Activated CD4-positive, CD25-positive, alpha-beta regulatory T cell treated with anti-CD3 and anti-CD28 coated beads, Interleukin-2, amount 50 U/mL, for 72 hours (primary cell): ENCODE results near the gene VAMP4.

Source experiments
- DNase-seq: peaks from one replicate; pipeline ENCODE4 v3.0.0; 2021

Gene VAMP4, protein sequence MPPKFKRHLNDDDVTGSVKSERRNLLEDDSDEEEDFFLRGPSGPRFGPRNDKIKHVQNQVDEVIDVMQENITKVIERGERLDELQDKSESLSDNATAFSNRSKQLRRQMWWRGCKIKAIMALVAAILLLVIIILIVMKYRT

DNA sequence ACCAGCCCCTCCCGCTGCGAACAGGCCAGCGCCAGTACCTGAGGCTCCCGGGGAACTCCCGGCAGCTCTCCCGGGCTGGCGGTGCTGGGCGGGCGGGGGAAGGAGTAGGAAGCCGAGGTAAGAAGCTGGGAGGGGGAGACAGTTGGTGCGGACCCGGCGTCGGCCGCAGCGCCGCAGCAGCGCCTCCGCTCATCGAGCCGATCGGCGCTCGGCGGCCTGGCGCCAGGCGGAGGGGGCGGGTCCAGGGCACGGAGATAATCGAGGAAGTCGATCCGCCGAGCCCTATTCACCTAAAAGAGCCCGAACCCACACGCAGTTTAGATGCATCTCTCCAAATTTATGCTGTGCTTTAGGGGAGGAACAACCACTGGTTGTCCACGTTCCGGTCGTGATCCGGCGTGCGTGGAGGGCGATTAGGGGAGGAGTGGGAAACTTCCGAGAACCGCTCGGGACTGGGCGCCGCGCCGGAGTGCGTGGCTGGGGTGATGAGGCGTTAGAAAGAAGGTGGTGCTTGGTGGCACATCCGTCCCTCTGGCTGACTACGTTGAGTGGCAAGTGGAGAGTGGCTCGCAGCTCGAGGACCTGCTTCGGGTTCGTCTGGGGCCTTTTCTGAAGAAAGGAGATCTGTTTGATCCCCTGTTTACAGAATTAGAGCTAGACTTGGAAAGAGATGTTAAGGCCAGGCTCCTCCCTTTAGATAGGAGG is at the start of gene VAMP4:
TSS of gene VAMP4 (minus strand) at position 194 of the 705 bp plus-strand sequence. CDS start 3,651 bp downstream, outside the sequence.
- DNase-seq = peak; percentile 85

DNA sequence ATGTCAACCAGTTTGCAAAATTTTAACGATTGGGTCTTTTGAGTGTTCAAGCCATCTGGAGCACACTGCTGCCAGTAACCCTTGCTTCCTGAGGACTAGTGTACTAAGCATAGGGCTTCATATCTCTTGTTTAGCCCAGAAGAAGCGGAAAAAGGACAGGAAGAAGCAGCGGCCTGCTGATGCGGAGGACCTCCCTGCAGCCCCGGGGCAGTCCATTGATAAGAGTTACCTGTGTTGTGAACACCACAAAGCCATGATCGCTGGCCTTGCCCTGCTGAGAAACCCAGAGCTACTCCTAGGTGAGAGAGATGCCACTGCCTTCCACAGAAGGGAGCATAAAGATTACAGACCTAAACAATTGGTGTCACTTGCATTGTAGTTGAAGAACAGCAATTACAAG is 48.5 kb upstream of the VAMP4 start:
- DNase-seq = no peak

DNA sequence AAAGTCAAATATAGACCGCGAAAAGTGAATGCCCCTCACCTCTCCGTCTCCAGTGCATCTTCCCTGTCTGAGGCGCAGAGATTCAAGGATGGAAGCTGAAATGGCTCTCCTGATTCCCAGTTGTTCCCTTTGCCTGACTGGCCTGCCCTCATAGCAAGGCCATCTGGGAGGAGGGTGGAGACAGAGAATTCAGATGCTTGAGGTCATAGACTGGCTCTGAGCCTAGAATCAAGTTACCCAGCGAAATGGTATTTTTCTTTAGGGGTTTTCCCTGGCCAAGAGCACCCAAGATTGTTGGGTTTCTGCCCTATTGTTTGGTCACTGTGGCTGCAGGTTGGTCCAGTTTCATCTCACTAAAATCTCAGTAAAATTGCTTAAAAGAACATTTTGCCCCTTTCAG is 46.8 kb upstream of the VAMP4 start:
- DNase-seq = no peak

DNA sequence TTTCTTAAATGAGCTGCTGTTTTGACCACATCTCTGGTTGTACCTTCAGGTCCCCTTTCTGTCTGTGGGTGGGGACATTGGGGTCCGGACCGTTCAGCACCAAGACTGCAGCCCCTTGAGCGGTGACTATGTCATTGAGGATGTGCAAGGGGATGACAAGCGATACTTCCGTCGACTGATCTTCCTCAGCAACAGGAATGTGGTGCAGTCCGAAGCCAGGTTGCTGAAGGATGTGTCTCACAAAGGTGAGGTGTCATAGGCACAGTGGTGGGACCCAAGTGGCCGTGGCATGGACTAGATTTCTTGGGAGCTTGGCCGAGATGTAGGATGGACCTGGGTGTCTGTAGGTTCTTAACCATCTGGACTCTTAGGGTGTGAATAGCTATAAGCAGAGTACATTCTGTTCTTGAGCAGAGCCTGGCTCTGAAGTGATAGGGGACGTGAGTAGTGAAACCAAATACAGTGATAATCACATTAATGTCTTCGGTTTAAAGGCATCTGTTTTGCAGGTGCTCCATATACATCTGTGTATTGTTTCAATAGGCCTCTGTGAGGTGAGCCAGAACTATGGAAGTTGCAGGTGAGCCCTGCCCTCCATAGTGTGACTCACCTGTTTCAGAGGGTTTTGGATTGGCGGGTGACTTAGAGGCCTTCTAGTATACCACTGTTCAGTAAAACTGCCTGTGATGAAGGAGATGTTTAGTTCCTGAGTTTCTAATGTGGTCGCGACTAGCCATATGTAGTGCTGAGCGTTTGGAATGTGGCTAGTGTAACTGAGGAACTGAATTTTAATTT is 46.0 kb upstream of the VAMP4 start:
- no peak for DNase-seq

DNA sequence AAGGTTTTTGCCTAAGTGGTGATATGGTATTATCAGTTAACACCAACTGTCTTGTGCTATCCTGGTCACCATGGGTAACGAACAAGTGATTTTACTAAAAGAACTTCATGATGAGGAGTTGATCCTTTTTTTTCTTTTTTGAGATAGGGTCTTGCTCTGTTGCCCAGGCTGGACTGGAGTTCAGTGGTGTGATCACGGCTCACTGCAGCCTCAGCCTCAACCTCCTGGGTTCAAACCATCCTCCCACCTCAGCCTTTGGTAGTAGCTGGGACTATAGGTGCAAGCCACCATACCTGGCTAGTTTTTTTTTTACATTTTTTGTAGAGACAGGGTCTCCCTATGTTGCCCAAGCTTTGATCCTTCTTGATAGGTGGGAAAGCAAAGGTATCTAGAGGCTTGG is 44.7 kb upstream of the VAMP4 start:
- no peak for DNase-seq

DNA sequence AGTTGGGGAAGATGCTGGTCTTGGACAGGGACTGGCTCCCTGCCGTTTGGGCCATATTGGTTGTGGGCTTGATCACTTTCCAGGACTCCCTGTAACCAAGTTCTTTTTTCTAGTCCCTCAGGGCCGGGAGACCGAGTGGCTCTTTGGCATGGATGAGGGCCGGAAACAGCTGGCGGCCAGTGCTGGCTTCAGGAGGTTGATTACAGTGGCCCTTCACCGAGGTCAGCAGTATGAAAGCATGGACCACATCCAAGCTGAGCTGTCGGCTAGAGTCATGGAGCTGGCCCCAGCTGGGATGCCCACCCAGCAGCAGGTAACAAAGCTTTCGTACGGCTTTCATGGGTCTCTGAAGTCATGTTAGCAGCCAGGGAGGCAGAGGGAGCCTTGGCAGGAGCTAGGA is 43.9 kb upstream of the VAMP4 start:
- DNase-seq = no peak

DNA sequence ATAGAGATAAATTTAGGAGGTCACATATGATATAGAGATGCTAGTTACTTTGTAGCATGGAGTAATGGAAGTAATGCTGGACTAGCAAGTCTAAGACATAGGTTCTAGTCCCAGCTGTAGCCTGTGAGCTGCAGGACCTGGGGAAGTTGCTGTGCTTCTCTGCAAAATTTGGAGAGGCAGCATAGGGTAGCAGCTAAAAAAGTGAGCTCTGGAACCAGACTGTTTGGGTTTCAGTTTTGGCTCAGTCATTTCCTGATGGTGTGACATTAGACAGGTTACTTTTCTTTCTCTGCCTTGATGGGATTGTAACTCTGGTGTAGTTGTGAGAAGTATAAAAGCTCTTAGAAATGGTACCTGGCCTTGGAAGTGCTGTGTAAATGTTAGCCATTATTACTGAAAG is 42.9 kb upstream of the VAMP4 start:
- no peak for DNase-seq

DNA sequence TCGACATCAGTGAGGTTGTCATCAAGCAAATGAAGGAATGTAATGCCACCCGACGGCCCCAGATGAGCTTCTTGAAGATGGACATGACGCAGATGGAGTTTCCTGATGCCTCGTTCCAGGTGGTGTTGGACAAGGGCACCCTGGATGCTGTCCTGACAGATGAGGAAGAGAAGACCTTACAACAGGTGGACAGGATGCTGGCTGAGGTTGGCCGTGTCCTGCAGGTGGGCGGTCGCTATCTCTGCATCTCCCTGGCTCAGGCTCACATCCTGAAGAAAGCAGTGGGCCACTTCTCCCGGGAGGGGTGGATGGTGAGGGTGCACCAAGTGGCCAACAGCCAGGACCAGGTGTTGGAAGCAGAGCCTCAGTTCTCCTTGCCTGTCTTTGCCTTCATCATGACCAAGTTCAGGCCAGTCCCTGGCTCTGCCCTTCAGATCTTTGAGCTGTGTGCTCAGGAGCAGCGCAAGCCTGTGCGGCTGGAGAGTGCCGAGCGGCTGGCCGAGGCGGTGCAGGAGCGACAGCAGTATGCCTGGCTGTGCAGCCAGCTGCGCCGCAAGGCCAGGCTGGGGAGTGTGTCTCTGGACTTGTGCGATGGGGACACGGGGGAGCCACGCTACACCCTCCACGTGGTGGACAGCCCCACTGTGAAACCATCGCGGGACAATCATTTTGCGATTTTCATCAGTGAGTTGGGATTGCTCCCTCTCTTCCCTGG is 42.1 kb upstream of the VAMP4 start:
- DNase-seq = no peak

DNA sequence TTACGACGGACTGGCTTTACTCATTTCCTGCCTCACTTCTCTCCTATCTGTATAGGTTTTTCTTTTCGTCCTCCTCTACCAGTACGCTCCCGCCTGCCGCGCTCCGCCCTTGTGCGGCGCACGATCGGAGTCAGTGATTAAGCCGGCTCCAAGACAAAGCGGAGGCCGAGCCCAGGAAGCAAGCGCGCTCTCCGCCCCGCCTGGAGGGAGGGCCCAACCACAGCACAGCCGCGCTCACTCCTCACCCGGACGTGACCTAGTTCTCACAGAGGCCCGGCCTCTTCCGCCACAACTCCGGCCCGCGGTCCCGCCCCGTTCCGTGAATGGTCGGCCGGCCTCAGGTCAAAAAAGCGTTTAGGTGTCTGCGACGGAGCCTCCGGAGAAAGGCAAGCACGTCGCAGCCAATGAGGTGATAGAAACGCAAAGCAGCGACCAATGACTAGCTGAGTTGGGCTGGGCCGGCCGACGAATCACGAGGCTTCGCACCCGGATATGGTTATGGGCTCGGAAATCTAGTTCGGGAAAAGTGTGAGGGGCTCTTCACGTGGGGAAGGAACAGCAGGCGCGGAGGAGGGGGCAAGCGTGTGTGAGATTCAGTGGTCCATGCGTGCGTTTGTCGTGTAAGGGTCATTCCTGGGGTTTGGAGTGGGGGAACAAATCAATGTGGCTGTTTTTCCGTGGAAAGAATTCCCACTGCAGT is 39.5 kb upstream of the VAMP4 start, which contains the start of gene METTL13:
TSS of gene METTL13 (plus strand) at position 485 of the 700 bp plus-strand sequence. CDS start 308 bp downstream, outside the sequence.
- DNase-seq = peak; percentile 97

DNA sequence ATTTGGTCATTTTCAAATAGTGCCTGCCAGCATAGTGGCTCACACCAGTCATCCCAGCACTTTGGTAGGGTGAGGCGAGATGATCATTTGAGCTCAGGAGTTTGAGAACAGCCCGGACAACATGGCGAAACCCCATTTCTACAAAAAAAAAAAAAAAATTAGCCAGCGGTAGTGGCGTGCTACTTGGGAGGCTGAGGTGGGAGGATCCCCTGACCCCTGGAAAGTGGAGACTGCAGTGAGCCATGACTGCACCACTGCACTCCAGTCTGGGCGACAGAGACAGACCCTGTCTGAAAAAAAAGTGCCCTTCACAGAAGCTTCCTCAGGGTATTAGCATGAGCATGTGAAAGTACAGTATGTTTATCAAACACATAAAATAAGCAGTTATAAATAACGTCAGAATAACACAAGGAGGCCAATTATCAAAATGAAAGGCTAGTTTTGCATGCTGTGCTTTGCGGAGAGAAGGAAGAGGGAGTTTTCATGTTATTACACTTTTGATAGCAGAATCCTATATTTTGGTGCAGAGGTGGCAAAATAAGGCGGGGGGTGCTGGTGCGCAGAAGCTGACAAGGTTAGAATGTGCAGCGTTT is 38.8 kb upstream of the VAMP4 start:
- no peak for DNase-seq

DNA sequence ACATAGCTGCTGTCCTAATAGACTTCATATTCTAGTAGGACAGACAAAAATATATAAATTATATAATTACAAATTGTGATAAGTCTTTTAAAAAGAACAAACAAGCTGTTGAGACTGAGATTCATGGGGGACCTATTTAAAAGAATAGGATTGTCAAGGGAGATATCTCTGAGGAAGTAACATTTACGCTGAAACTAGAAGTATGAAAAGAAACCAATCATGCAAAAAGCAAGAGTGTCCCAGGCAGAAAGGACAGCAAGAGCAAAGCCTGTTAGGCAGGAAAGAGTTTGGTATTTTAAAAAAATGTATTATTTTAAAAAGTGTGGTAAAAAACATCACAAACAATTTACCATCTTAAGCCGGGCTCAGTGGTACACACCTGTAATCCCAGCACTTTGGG is 30.4 kb upstream of the VAMP4 start:
- DNase-seq = no peak

DNA sequence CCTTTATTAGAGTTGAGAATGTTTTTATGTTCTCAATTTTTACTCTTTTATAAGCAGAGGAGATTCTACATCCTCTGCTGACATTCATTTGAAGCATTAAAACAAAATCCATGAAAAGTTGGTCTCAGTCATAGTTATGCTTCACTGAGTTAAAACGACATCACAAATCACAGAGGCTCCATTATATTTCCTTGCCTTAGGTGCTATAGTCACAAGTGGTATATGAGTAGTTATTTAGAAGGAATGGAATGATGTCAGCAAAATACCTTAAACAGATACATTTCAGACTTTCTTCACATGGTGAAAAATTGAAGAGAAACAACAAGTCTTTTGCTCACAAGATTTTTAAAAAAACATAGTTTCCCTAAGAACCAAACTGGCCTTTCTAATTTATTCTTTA is 27.9 kb upstream of the VAMP4 start:
- DNase-seq = no peak

DNA sequence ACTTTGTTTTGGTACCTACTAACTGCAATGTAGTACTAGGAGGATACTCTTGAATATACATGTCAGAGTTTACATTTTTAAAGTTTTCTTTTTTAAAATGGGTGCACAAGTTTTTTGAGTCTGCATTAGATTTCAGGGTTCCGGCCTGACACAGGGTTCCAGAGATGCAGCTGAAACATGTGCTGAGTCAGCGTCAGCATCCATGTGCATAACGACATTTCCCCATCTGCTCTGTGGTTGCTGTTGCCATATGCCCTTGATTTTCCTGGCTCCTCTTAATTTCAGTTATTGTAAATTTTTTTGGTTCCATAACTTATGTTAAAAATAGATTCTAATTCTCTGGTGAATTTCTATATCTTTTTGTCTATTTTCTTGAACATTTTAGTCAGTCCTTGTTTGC is 27.3 kb upstream of the VAMP4 start:
- no peak for DNase-seq

DNA sequence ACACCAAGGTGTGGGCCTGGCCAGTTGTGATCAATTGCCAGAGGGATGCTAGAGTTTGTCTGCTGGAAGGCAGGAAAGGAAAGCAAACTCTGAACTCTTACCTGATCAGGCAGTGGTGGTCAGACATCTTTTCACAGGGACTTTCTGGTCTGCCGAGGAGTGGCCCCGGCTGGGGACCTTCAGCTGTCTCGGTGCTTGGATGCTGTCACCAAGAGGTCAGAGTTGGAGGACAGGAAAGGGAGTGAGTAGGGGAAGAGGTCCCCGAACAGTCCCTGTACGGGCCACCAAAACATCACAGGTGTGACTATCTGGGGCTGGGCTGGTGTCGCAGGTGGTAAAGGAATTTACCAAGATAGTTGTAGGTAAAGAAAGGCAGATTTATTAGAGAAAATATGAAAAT is 21.9 kb upstream of the VAMP4 start:
- no peak for DNase-seq

DNA sequence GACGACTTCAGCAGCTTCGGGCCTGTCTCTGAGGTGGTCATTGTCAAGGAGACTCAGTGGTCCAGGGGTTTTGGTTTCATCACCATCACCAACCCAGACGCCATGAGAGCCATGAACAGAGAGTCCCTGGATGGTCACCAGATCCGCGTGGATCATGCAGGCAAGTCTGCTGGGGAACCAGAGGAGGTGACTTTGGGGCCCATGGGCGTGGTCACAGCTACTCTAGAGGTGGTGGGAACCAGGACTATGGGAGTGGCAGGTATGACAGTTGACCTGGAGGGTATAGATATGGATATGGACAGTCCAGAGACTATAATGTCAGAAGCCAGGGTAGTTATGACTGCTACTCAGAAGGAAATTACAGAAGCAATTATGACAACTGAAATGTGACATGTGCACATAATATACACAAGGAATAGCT is 20.3 kb upstream of the VAMP4 start:
- DNase-seq = no peak

DNA sequence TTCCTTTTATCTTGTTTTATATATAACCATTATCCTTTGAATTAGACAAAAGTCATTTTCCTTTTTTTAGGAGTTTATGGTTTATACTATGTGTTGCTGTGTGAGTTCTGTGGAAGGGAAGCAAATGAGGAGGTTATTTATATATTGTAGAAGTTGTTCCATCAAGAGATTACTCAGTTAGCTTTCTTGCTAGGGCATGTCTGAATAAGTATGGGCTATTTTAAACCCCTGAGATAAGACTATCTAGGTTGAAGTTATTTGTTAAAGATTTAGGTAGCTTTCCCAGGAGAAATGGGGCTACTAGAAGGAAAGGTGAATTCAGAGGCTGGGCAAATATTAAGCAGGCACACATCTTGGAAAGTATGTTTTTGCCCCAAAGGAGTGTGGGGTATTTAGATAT is 16.1 kb upstream of the VAMP4 start:
- DNase-seq = no peak

DNA sequence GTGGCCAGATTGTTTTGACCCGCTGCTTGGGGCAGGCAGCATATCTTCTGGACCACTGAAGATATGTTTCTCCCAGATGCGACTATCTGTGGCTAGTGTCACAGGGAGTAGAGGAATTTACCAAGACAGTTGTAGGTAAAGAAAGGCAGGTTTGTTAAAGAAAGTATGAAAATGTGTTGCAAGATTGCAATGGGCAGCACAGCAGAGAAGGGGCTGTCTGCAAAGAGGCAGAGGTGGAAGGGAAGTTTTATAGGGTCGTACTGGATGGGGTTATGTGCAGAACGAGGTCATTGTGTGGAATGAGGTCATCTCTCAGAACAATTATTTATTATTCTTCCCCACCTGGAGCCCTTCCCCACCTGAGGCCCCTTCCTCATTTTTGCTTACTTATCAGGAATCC is 15.0 kb upstream of the VAMP4 start:
- no peak for DNase-seq

DNA sequence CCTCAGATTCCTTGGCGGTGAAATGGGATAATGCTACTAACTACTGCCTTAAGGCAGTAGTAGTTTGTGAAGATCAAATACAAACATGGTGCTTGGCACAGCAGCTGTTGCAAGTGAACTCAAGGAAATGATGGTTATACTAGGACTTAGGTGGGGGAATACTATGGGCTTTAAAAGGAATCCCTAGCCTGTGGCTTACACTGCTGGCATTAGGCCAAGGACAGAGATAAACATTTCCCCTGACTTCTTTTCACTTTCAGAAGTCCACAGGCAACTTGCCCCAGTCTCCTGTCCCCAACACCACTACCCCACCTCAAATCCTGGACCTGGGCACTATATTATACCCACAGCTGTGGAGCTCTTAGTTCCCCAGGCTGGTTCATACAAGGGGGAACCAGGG is 13.1 kb upstream of the VAMP4 start:
- DNase-seq = no peak

DNA sequence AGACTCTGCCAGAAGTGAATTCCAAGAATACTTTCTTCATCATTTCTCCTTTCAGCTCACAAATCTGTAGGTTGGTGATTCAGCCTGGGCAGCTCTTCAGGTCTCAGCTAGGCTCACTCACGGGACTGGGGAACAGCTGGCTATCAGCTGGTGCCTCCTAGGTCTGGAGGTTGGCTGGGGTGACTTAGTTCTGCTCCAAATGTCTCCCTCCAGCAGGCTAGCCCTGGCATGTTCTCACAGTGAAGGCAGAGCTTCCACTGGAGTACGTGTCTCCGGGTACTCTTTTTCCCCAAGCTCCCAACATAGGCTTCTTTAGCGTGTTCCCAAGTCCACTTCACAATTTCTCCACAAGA is 12.5 kb upstream of the VAMP4 start:
- no peak for DNase-seq

DNA sequence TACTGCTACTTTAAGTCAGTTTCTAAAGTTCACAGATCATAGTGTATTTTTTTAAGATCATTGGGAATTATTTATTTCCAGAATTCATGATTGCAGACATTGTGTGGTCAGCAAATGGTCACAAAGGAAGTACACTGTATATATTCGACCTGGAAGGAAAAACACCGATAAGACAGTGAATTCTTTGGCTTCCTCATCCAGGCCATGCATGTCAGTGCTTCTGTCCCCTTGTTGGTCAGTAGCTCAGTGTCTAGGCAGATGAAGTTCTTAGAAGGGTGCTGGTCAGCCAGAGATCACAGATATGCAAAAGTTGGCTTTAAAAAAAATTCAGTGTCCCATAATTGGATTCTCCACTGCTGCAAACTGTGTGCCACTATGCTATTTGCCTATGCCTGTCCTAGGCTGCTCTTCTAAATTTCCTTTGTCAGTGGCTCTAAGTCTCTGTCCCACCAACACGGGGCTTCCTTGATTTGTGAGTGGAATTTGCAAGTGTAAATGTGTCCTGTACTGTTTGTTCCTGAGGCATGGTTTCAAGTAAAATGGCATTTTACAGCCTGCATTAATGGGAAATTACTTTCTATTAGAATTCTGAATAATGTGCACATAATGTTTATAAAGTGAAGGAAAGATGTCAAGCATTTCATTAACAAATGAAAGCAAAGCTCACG is 12.0 kb upstream of the VAMP4 start:
- no peak for DNase-seq

DNA sequence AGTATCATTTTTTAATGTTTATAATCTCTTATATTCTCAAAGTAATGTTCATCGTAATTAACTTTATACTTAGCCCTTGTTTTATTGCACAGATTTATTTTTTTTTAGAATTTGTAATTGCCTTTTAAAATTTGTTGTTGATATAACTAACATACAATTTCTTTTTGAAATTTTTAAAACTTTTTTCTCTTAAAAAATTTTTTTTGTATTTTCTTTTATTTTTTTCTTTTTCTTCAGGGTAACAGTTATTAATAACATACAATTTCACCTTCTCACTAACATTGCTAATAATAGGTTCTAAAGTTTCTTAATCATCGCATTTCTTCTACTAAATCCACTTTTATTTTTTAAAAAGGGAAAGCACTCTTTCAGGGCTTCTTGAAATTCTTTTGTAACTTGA is 11.3 kb upstream of the VAMP4 start:
- DNase-seq = no peak

DNA sequence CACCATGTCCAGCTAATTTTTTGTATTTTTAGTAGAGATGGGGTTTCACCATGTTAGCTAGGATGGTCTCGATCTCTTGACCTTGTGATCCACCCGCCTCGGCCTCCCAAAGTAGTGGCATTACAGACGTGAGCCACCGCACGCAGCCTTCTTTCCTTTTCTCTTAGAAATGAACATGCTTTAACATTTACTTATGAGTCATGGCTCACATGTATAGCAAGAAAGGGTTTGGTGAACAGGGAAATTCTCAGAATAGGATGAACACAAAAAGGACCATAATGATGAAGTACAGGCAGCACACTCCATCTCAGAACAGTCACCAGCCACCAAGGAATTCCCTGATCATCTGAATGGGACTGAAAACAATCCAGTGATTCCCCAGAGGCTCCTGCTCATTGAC is 9.4 kb upstream of the VAMP4 start:
- DNase-seq = no peak
